HG02571 (cell line): ENCODE measurements around the gene ABI3.

ENCODE experiments used
- ATAC-seq: cut with Tn5 transposase; IDR thresholded peaks from one replicate; pipeline ENCODE4 v1.9.1; 2021; ENCODE audit warnings: mild to moderate bottlenecking, moderate library complexity; ENCODE audit not compliant: unreplicated experiment

Gene ABI3

DNA sequence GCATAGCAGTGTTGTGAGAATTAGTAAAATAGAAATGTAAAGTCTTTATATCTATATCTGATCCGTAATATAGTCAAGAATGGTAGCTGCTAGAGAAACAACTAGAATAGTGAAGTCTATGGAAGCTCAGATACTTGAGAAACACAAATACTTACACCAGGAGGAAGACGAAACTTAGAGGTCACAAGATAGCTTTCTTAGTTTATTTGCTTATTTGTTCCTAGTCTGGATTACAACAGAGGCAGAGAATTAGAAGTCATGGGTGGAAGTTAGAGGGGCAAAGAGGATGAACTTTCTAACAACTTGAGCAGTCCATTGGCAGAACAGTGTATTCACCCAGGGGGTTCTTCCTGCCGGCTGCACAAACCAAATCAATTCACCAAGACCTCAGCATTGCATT is 14.0 kb upstream of the ABI3 start:
- ATAC-seq, result no peak

DNA sequence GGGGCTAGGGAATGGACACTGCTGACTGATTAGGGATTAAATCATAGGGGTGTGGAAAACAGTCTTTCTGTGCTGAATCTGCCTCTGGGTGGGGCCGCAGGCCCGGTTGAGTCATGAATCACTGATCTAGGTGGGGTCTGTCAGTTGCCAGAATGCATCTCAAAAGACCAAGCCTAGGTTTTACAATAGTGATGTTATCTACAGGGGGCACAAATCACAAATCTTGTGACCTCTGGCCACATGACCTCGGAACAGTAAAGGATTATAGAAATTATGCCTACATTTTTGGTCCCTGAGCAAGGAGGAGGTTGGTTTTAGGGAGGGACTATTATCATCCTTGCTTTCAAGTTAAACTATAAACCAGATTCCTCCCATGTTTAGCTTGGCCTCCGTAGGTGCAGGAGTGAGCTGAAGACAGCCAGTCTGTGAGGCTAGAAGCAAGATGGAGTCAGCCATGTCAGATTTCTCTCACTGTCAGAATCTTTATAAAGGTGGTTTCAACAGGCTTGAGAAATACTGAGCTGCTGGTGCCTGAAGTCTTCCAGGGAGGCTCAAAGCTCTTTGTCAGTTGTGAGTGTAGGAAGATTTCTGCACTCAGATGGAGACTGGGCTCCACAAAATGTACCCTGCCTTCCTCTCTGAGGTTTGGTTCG is 13.0 kb upstream of the ABI3 start:
- ATAC-seq, result no peak

DNA sequence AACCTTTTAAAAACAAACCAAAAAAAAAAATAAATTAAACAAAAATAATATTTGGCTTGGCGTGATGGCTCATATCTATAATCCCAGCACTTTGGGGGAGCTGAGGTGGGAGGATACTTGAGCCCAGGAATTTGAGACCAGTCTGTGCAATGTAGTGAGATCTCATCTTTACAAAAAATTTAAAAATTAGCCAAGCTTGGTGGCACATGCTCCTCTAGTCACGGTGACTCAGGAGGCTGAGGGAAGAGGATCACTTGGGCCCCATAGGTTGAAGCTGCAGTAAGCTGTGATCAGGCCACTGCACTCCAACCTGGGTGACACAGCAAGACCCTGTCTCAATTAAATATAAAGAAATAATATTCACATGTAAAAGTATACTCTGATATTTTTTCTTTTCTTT is 12.3 kb upstream of the ABI3 start:
- no peak for ATAC-seq

DNA sequence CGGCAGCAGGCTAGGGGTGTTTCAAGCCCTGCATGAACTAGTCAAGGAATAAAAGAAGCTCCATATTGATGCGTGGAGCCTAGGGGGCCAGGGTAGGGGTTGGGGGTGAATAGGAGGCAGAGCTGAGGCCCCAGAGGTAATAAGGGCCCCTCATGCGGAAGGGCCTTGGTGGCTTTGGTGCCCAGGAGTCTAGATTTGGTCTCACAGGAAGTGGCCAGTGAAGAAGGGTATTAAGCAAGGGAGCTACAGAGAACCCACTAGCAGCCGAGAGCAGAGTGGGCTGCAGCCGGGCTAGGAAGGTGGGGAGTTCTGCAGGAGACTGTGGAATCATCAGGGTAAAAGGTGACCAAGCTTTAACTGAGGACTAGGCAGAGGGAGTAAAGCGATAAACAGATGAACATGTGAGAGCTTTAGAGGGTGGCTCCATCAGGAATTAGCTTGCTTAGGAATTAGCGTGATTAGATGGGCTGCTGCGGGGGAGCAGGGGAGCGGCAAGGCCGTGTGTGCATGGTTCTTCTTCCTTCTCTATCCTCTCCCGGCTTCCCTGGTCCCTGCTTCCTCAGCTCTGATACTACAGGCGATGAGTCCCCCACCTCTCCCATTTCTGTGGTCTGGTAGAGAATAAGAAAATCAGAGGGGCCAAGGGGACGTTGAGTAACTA is 10.0 kb upstream of the ABI3 start:
- no peak for ATAC-seq

DNA sequence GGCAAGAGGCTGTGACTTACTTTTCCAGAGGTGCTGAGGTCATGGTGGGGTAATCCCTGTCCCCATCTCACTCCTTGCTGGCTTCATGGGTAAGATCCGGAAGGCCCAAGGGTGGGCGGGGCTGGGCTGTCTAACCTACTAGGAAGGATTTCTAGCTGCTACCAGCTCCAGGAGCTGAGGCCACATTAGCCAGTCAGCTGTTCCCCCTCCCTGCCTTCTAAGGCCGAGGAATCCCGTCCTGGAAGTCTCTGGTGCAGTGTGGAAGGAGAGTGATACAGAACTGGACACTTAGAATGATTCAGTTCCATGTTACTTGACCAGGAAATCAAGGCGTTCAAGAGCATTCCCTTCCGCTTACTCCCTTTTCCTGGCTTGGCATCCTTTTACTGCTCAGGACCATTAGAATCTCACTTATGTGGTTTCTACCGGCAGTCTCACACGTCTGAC is 9.0 kb upstream of the ABI3 start:
- no peak for ATAC-seq

DNA sequence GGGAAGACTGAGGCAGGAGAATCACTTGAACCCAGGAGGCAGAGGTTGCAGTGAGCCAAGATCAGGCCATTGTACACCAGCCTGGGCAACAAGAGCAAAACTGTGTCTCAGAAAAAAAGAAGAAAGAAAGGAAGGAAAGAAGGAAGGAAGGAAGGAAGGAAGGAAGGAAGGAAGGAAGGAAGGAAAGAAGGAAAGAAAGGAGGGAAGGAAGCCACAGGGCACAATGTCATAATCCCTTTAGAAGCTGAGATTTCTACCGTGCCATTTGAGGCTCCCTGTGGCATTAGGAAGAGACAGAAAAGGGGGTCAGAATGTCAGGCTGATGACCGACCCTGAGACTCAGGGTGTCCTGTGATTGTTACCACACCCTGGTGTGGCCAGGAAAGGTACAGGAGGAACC is 6.7 kb upstream of the ABI3 start:
- ATAC-seq, result no peak

DNA sequence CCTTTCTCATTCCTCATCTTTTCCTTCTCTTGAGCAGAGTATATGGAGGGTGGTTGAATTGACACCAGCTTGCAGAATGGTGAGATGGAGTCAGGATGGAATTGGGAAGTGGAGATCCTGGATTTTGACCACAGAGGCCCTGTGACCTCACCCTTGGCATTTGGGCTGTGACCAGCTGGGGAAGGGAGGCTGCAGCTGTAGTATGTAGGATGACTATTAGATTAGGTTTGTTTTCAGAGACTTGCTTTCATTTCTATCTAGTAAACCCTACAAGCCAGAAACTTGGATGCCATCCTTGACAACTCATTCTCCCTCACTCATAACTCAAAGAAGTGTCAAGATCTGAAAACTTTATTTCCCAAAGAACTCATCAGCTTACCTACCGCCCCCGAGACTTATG is 6.0 kb upstream of the ABI3 start:
- no peak for ATAC-seq

DNA sequence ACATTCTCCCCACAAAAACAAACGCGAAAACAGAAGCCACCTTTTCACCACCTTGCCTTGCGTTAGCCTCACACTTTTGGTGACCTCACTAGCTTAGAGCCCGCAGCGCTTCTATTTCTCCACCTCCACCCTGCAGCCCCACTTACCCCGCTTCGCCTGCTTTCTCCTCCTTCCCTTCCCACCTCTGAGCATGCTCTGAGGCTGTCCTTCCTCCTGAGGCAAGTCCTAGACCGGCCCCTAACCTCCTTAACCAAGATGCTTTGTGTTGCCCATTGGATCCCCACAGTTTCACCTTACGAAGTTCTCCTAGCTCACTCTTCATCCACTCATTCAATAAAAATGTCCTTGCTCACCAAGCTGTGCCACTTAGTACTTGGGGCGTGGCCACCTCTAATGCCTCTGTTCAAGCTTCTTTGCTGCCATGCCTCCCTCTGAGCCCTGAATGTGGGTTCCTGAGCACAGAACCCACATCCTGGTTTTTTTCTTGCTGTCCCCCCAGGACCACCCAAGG is 1.4 kb upstream of the ABI3 start:
- no peak for ATAC-seq

DNA sequence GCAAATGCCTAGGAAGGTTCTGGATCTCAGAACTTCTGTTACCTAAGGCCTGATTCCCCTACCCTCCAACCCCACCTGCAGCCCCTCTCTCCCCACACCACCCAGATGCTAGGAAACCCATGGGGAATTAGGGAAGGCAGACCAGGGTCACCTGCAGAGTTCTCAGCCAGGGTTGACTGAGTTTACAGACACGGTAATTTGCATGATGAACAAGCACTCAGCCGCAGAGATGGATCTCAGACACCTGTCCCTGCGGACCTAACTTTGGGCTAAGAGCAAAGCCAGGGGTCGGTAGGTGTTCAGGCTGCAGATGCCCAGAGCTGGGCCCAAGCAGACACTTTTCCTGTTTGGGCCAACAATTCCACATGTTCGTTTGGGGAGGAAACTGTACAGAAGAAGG is 2.9 kb downstream of the ABI3 start:
- ATAC-seq, result no peak

DNA sequence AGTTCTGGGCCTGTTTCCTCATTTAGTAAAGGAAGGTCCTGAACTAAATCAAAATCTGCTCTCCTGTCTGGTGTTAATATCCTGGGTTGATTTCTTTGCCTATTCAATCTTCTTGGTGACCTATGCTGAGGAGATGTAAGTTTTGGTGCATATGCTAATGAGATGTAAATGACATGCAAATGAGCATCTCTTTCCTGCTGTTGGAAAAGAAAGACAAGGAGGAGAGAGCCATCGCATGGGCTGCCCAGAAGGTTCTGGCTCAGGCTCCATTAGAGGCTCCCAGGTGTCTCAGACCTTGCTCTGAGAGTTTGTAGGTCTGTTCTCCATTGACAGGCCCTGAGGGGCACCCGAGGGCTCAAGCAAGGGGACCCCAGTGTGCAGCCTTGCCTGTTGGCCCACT is 3.3 kb downstream of the ABI3 start:
- ATAC-seq, result no peak

DNA sequence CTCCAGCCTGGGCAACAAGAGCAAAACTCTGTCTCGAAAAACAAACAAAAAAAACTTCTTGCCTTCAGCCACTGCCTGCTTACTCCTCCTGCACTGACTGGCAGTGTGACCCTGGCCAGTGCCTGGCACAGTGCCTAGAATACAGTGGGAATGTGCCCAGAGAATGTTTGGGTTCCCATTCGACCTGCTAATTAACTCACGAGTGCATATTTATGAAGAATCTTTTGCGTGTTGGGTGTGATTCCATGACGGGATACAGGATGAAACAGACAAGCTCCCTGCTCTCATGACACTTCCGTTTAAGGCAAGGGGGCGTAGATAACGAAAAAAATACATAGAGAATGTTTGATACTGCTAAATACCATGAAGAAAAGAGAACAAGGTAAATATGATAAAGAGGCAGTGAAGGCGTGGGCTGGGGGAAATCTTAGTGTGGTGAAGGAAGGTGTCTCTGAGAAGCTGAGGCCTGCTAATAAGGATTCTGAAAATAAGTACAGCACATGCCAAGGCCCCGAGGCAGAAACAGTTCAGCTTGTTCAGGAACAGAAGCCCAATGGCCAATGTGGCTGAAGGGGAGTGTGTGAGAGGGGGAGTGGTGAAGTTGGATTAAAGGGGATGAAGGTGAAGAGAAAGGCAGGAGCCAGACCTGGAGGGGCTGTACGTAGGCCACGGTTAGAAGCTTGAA is 4.3 kb downstream of the ABI3 start:
- ATAC-seq, result no peak

DNA sequence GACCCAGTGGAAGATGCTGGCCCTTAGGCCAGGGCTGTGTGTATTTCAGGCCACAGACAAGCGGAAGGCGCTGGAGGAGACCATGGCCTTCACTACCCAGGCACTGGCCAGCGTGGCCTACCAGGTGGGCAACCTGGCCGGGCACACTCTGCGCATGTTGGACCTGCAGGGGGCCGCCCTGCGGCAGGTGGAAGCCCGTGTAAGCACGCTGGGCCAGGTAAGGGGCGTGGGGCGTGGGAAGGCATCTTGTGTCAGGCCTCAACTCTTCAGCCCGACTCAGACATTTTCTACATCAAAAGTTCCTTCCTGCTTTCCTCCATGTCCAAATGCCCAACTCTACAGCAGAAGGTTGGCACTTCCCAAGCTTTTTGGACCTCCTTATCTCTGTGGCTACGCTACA is 6.0 kb downstream of the ABI3 start:
- ATAC-seq, result no peak

DNA sequence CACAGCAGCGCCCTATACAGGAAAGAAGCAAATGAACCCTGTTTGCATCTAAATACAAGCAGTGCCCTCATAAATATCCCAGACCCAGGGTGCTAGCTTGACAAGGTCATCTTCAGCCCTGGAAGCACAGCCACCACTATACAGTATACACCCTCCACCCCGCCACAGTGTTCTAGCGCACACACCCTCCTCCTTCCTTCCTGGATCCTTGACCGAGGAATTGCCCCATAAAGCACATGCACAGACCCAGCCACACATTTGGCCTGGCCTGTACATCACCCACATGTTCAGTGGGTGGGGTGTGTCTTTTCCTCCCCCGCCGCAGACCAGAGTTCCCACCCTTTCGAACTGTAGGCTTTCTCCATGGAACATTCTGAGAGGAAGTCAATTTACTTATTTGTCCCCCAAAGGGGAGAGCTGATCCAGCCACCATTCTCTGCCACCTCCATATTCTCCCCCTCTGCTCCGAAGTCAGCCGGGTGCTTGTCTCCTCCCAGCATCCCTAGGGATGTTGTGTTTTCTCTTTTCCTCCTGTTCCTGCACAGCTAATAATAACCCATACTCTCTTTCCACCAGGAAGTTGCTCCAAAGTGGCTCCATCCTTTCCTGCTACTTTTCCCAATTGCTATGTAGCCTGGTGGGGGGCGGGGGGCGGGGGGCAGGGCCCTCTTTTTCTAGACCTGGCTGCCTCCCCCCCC is 6.6 kb downstream of the ABI3 start:
- ATAC-seq, result no peak

DNA sequence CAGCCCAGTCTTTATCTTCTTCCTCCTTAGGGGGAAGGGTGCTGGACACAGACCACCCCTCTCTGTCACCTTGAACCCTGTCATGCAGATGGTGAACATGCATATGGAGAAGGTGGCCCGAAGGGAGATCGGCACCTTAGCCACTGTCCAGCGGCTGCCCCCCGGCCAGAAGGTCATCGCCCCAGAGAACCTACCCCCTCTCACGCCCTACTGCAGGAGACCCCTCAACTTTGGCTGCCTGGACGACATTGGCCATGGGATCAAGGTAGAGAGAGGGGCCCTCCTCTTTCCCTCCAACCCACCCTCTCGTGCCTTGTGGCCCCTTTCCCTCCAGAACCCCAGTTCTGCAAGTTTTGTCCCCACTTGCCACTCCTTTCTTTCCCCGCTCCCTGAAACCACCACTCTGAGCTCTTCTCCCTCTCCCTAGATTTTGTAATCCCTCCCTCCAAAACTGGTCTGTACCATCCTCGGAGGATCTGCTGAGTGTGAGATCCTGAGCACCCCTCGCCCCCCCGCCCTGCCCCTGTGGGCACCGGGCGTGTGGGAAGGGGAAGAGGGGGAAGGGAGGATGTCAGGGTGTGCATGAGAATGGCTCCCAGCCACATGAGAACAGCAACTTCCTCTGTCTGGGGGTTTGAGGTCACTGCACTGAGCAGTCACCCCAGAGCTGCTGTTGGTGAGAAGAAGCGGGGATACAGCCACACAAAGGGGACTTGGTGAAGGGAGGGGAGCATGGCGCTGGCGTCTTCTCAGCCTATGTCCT is 7.3 kb downstream of the ABI3 start:
- ATAC-seq, result no peak

DNA sequence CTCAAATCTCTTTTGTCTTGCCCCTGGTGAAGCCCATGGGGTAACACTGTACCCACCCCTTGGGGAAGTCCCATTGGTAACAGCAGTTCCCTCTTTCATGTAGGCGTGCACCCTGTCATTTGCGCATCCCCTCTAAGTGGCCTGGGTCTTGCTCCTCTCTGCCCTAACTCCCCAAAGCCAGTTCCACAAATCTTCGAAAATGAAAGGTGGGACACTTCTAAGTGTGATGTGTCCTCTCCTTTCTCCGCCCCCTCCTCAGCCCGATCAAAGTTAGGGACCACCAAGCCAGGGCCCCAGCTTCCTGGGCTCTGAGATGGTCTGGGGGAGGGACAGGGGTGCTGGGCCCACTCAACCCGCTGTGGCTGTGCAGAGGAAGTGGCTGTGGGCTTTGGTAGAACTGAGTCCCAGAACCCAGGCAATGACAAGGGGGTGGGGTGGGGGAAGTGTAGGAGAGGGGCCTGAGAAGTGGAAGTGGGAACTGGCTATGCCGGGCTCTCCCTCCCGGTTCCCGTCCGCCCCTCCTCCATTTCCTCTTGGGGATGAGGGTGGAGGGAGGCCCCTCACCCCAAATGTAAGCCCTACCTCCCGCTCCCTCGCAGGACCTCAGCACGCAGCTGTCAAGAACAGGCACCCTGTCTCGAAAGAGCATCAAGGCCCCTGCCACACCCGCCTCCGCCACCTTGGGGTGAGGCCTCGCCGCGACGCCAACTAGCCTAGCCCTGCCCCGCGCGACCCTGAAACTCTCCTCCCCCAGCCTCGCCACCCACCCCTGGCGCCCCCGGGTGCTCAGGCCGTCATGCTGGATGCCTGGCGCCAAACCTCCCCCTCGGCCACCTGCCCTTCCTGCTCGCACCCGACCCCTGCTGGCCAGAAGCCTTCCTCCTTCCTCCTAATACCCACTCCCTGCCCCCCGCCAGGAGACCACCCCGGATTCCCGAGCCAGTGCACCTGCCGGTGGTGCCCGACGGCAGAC is 8.7 kb downstream of the ABI3 start:
- no peak for ATAC-seq

DNA sequence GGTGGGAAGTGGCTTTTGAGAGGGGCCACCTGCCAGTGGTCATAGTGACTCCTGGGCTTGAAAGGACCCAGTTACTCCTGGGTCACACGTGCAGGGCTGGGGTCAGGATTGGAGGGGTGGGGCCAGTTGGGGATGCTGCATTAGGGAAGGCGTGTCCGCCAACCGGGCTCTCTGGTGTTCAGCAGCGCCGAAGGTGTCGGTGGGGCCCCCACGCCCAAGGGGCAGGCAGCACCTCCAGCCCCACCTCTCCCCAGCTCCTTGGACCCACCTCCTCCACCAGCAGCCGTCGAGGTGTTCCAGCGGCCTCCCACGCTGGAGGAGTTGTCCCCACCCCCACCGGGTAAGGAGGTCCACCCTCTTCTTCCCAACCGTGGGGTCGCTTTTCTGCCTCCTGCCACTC is 9.5 kb downstream of the ABI3 start:
- no peak for ATAC-seq

DNA sequence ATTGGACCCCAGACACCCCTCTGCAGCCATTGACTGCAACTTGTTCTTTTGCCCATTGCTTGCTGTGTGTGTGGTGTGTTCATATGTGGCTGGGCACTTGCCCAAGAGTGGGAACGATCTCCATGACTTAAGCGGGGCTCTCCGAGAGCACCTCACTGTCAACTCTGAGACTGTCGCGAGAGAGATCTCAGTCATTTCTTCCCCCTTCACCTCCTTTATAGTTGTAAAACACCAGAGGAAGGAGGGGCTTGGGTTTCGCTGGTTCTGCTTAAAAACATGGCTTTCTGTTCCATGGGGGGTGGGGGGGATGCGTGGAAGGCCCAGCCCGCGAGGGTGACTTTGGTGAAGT is 12.6 kb downstream of the ABI3 start:
- ATAC-seq, result no peak

DNA sequence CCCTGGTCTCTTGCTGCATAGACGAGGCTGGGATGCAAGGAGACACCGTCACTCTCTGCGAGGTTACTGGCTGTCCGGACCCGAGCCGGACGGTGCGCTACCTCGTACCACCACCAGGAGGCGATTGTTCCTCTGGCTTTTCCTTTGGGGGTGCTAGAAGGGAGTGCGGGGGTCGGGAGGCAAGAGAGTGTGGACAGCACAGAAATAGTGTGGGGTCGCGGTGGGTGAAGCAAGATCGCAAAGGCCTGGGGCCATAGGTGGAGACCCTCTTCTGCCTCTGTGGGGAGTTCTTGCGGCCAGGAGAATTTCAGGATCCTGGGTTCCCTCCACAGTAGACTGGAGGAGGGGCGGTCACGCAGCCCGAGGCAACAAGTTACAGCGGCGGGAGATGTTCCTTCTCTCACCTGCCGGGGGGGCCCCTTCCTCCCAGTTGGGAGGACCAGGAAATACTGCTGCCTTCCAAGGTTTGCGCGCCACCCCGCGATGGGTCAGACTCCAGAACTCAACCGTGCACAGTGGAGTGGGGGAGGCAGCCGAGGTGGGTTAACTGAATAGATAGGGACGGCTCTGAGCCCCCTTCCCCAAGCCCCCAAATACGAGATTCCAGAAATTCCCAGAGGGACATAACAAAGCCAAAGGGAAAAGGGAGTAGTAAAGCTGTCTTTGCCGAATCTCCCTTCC is 13.2 kb downstream of the ABI3 start:
- ATAC-seq, result no peak
